CD4-positive, alpha-beta T cell (primary cell): ENCODE results near the gene MOGAT1. TPM values are rescaled to one million over a fixed set of nuclear protein-coding genes. Genes with fewer than 3 reads are reported as not detected.

Experiments
- ATAC-seq: fragments of 200-7000 bp; cut with Tn5 transposase; one replicate; pipeline ENCODE4 v1.10.0; 2022; ENCODE audit warnings: mild to moderate bottlenecking; ENCODE audit not compliant: poor library complexity
- CTCF ChIA-PET: fragments of 350-600 bp; sonication (Branson Sonifier 250); formaldehyde crosslinking; loops from one replicate; lab custom pipeline; 2021; ENCODE audit warnings: antibody characterized with exemption, inconsistent platforms; lab: Charles Lee
- POLR2A ChIA-PET: fragments of 350-600 bp; sonication (Branson Sonifier 250); formaldehyde crosslinking; loops from one replicate; lab custom pipeline; 2021; ENCODE audit warnings: antibody characterized with exemption, inconsistent platforms; lab: Charles Lee
- DNase-seq, 14 experiments: peaks; one replicate each; pipeline ENCODE4 v3.0.0-alpha.2; 2013 to 2020; ENCODE audit warnings: mixed read lengths in 2 of 14
- H3K27ac ChIP-seq, 2 donors: one replicate each; pipeline versions ENCODE4 v1.5.1 to v1.7.0; 2013; ENCODE audit warnings: low read length in 2 of 2, low read depth in 1 of 2, mild to moderate bottlenecking in 1 of 2
- H3K27me3 ChIP-seq, 2 experiments: 1 replicate in 1 of 2; 2 replicates in 1 of 2; pipeline versions ENCODE4 v1.6.1 to v1.7.0; 2013; ENCODE audit warnings: low read length in 2 of 2, control low read depth in 1 of 2, mild to moderate bottlenecking in 1 of 2, moderate library complexity in 1 of 2; ENCODE audit not compliant: insufficient read depth in 2 of 2, control insufficient read depth in 1 of 2
- H3K36me3 ChIP-seq: one replicate; pipeline ENCODE4 v1.6.1; 2013; ENCODE audit warnings: low read length, control low read depth; ENCODE audit not compliant: insufficient read depth
- H3K4me1 ChIP-seq: one replicate; pipeline ENCODE4 v1.6.1; 2013; ENCODE audit warnings: low read length, control low read depth; ENCODE audit not compliant: insufficient read depth
- H3K4me3 ChIP-seq: one replicate; pipeline ENCODE4 v1.5.1; 2013; ENCODE audit warnings: mild to moderate bottlenecking, low read length, moderate library complexity
- H3K9me3 ChIP-seq, 2 experiments: 1 replicate in 1 of 2; 2 replicates in 1 of 2; pipeline versions ENCODE4 v1.6.1 to v1.7.0; 2013; ENCODE audit warnings: low read length in 2 of 2, mild to moderate bottlenecking in 2 of 2, control low read depth in 1 of 2, moderate library complexity in 1 of 2; ENCODE audit not compliant: control insufficient read depth in 1 of 2, insufficient read depth in 1 of 2
- H3K27ac Mint-ChIP-seq: one replicate; pipeline ENCODE4 v1.8.0; 2020; ENCODE audit warnings: mixed read lengths
- H3K27me3 Mint-ChIP-seq: one replicate; pipeline ENCODE4 v1.8.0; 2021; ENCODE audit warnings: mixed read lengths
- H3K36me3 Mint-ChIP-seq: one replicate; pipeline ENCODE4 v1.8.0; 2021; ENCODE audit warnings: low read depth, mixed read lengths
- H3K4me1 Mint-ChIP-seq: one replicate; pipeline ENCODE4 v1.8.0; 2021; ENCODE audit warnings: low read depth, mixed read lengths
- H3K4me3 Mint-ChIP-seq: one replicate; pipeline ENCODE4 v1.8.0; 2020; ENCODE audit warnings: mild to moderate bottlenecking, mixed read lengths
- H3K9me3 Mint-ChIP-seq: one replicate; pipeline ENCODE4 v1.8.0; 2020; ENCODE audit warnings: mixed read lengths
- intact Hi-C, 2 experiments: fragments of 100-400 bp; cut with DNase I in 1 of 2; cut with micrococcal nuclease in 1 of 2; formaldehyde crosslinking; loops; one replicate each; pipeline versions ENCODE4 v1.15.1 to v1.9.0; 2023 to 2025; cut with DNase I, micrococcal nuclease
- total RNA-seq, 174 experiments: library from RNA in 2 of 174; stranded (reverse) in 2 of 174; gene quantifications; one replicate each; pipeline ENCODE4 v1.2.3 and lab custom pipeline; 2021 to 2026
- TF ChIP-seq, protein P1 (sequence below): fragments of 200-600 bp; IDR thresholded peaks from one replicate; pipeline ENCODE4 v1.8.0; 2022; ENCODE audit warnings: antibody characterized with exemption, mild to moderate bottlenecking

Gene MOGAT1
- total RNA-seq, 2 experiments from 2014 or later = not detected

DNA sequence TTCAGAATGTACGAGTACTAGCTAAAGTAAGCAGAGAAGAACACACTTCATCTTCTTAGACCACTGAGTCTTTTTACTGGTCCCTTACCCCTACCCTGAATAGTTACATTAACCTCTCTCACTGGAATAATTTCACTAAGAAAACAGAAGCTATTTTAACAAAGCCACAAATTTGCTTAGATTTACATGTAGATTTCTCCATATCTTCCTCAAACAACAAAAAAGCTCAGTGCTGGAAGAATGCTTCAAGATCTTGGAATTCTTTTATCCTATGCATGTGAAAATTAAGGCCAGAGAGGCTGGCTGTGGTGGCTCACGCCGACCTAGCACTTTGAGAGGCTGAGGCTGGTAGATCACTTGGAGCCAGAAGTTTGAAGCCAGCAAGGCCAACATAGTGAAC is 35.2 kb downstream of the MOGAT1 start:
- no peaks in the 10 kb centered on the region for H3K9me3 Mint-ChIP-seq
- TF ChIP-seq, protein P1, sequence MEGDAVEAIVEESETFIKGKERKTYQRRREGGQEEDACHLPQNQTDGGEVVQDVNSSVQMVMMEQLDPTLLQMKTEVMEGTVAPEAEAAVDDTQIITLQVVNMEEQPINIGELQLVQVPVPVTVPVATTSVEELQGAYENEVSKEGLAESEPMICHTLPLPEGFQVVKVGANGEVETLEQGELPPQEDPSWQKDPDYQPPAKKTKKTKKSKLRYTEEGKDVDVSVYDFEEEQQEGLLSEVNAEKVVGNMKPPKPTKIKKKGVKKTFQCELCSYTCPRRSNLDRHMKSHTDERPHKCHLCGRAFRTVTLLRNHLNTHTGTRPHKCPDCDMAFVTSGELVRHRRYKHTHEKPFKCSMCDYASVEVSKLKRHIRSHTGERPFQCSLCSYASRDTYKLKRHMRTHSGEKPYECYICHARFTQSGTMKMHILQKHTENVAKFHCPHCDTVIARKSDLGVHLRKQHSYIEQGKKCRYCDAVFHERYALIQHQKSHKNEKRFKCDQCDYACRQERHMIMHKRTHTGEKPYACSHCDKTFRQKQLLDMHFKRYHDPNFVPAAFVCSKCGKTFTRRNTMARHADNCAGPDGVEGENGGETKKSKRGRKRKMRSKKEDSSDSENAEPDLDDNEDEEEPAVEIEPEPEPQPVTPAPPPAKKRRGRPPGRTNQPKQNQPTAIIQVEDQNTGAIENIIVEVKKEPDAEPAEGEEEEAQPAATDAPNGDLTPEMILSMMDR = no peak
- ChIA-PET POLR2A (no interaction called here), CTCF (interaction anchor here (0.7 to 1.0 kb wide), 2 partner anchors 16 to 178 kb away, joined by 4 read pairs; no protein-coding TSS in a partner anchor)
- no peaks in the 10 kb centered on the region for H3K36me3 Mint-ChIP-seq
- Histone ChIP-seq H3K27ac (no peak overlapping the region), H3K9me3 (no peaks in the 10 kb centered on the region), H3K36me3 (no peaks in the 10 kb centered on the region), H3K4me1 (peaks cover 4% of the 10 kb centered on the region), H3K4me3 (no peak overlapping the region), H3K27me3 (peaks cover 6 to 12% of the 10 kb centered on the region in 2 experiments)
- ATAC-seq (no peak), DNase-seq (no peak)
- H3K27ac Mint-ChIP-seq = no peak overlapping the region
- H3K4me1 Mint-ChIP-seq = peaks cover 6% of the 10 kb centered on the region
- H3K4me3 Mint-ChIP-seq = no peak overlapping the region
- H3K27me3 Mint-ChIP-seq = peaks cover 65% of the 10 kb centered on the region
- intact Hi-C loops = no loop called here

DNA sequence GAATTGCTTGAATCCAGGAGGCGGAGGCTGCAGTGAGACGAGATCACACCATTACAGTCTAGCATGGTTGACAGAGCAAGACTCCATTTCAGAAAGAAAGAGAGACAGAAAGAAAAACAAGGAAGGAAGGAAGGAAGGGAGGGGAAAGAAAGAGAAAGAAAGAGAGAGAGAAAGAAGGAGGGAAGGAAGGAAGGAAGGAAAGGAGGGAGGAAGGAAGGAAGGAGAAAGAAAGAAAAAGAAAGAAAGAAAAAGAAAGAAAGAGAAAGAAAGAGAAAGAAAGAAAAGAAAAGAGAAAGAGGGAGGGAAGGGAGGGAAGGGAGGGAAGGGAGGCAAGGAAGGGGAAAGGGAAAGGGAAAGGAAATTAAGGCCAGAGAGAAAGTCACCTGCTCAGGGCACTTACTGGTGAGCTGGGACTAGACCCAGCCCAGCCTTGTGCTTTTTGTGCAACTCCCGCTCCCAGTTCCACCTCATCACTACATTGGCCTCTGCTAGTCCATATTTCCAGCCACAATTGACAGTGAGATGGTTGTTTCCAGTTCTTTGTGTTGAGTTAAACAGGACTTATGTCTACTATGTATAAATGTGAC is 35.7 kb downstream of the MOGAT1 start:
- Mint-ChIP-seq H3K4me1 (peaks cover under 1% of the 10 kb centered on the region), H3K36me3 (no peaks in the 10 kb centered on the region), H3K27me3 (peaks cover 65% of the 10 kb centered on the region), H3K4me3 (no peak overlapping the region), H3K9me3 (no peaks in the 10 kb centered on the region), H3K27ac (no peak overlapping the region)
- ChIA-PET POLR2A (no interaction called here), CTCF (interaction anchor here (0.7 to 1.1 kb wide), 2 partner anchors 12 to 177 kb away, joined by 3 to 4 read pairs; no protein-coding TSS in a partner anchor)
- DNase-seq (peak in 1 of 14 experiments; percentile 8), ATAC-seq (no peak)
- H3K36me3 ChIP-seq = no peaks in the 10 kb centered on the region
- H3K27me3 ChIP-seq = peaks cover 6 to 12% of the 10 kb centered on the region in 2 experiments
- H3K4me3 ChIP-seq = no peak overlapping the region
- H3K4me1 ChIP-seq = peaks cover 4% of the 10 kb centered on the region
- intact Hi-C loops = no loop called here
- H3K9me3 ChIP-seq = no peaks in the 10 kb centered on the region
- TF ChIP-seq, protein P1 = no peak
- H3K27ac ChIP-seq = no peak overlapping the region

DNA sequence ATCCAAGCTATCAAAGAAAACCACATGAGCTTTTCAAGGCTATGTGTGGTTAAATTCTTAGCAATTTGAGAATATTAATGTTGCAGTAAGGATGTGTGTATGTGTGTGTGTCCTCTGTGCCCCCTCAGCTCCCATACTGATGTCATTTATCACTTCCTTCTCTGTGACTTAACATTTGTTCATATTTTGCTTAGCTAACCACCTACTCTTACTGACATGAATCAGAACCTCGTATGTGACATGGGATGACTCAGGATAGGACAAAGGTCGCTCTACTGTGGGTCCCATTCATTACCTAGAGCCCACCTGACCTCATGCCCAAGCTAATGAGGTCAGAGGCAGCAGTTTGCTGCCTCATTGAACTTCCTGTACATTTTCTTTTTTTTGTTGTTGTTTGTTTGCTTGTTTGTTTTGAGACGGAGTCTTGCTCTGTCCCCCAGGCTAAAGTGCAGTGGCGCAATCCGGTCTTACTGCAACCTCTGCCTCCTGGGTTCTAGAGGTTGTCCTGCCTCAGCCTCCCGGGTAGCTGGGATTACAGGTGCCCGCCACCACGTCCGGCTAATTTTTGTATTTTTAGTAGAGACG is 36.3 kb downstream of the MOGAT1 start:
- Histone ChIP-seq H3K36me3 (no peaks in the 10 kb centered on the region), H3K4me3 (no peak overlapping the region), H3K27ac (no peak overlapping the region), H3K27me3 (peaks cover 6 to 12% of the 10 kb centered on the region in 2 experiments), H3K4me1 (peaks cover 4% of the 10 kb centered on the region), H3K9me3 (no peaks in the 10 kb centered on the region)
- Mint-ChIP-seq H3K27ac (no peak overlapping the region), H3K4me1 (no peaks in the 10 kb centered on the region), H3K36me3 (no peaks in the 10 kb centered on the region), H3K27me3 (peaks cover 69% of the 10 kb centered on the region), H3K9me3 (no peaks in the 10 kb centered on the region), H3K4me3 (no peak overlapping the region)
- TF ChIP-seq, protein P1 = no peak
- DNase-seq (peak in 2 of 14 experiments; percentile 49 to 67), ATAC-seq (peak; percentile 44)
- CTCF ChIA-PET = interaction anchor here (1.1 kb wide), 1 partner anchor 13 kb away, joined by 3 read pairs; no protein-coding TSS in a partner anchor
- POLR2A ChIA-PET = no interaction called here
- intact Hi-C loops = loop anchor here (1.0 kb wide), 1 partner anchor 196 kb away; no protein-coding TSS in a partner anchor
